ENCODE results near the gene MYO18B. TPM values are rescaled to one million over a fixed set of nuclear protein-coding genes. Genes with fewer than 3 reads are reported as not detected.

MYO18B gene
- total RNA-seq, 2 experiments from 2014 or later: 0.53 to 0.58 TPM

GRCh38 chr22:25739659-25740344 lies 2.2 kb upstream of the MYO18B start:
- DNase-seq (no peak), ATAC-seq (no peak)
- CTCF ChIA-PET: no interaction called here
- POLR2A ChIA-PET: no interaction called here
- intact Hi-C loops (cut with DNase I, micrococcal nuclease): loop anchor here in 1 of 2 experiments (10.0 kb wide), 1 partner anchor 655 kb away; no protein-coding TSS in a partner anchor
- Mint-ChIP-seq H3K4me1 (peaks cover 24% of the 10 kb centered on the region), H3K27ac (peak overlapping the region; percentile 4), H3K36me3 (ENCODE audit: low read depth) (no peaks in the 10 kb centered on the region), H3K9me3 (ENCODE audit: low read depth) (no peaks in the 10 kb centered on the region), H3K4me3 (no peak overlapping the region), H3K27me3 (peaks cover 5% of the 10 kb centered on the region)

DNA sequence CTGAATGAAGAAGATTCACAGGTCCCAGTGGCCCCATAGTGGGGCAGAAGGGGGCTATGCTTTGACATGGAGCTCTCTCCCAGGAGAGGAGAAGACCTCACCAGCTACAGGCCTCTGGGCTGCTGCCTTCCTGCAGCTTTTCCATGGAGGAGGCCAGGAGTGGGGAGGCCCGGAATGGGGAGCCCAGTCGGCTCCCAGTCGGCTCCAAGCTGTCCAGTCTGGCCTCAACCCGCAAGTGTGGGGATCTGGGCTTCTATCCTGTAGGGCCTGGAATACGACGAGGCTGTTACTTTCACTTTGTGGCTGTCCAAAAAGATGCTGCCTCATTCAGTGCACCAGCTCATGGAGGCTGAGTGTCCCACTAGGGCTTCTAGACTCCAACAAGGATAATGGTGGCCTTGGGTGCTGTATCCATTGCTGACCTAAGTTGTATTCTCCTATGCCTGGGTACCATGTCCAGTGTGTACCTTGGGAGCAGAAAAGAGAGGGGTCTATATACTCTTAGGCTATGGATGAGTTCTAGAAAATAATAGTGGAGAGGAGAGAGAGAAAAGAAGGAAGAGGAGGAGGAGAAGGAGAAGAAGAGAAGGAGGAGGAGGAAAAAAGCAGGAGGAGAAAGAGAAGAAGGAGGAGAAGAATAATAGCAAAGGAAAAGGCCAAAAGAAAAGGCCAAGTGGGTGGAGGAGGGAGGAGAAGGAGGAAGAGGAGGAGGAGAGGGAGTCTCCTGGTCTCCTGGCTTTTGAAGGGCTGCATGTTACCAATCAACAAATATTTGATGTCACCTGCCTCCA lies 1.1 kb downstream of the MYO18B start:
- Mint-ChIP-seq H3K36me3 (ENCODE audit: low read depth) (no peaks in the 10 kb centered on the region), H3K27ac (peak overlapping the region; percentile 42), H3K4me1 (peaks cover 16% of the 10 kb centered on the region)

DNA sequence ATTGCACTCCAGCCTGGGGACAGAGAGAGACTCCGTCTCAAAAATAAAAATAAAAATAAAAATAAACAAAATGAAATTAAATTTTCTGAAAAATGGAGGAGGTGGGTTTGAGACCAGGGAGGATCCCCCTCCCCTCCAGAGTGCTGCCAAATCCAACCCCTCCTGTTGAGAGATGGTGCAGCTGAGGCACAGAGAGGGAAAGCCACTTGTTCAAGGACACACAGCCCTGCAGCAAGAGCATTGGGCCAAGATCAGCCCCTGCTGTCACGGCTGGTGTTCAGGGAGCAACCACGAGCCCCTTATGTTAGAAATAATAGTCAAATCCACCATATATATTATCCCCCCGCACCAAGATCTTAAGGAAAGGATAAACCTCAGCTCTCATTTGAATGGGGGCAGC lies 2.7 kb downstream of the MYO18B start:
- ChIA-PET POLR2A (interaction anchor here (0.7 kb wide), 1 partner anchor 30 kb away, joined by 3 read pairs; no protein-coding TSS in a partner anchor), CTCF (interaction anchor here (0.7 to 1.1 kb wide), 2 partner anchors 8 to 293 kb away, joined by 3 to 5 read pairs; no protein-coding TSS in a partner anchor)
- Mint-ChIP-seq H3K4me1 (peaks cover 24% of the 10 kb centered on the region), H3K9me3 (ENCODE audit: low read depth) (no peaks in the 10 kb centered on the region), H3K36me3 (ENCODE audit: low read depth) (no peaks in the 10 kb centered on the region), H3K27ac (no peak overlapping the region), H3K27me3 (peaks cover 5% of the 10 kb centered on the region), H3K4me3 (no peak overlapping the region)
- intact Hi-C loops (cut with DNase I, micrococcal nuclease): loop anchor here in 1 of 2 experiments (5.0 to 10.0 kb wide), 2 partner anchors 257 to 660 kb away; no protein-coding TSS in a partner anchor
- ATAC-seq: no peak
- no peak for DNase-seq

More for the DNA sequence above, 1.1 kb downstream of the MYO18B start:
- ChIA-PET POLR2A (no interaction called here), CTCF (no interaction called here)
- intact Hi-C loops (cut with DNase I, micrococcal nuclease): loop anchor here in 1 of 2 experiments (10.0 kb wide), 1 partner anchor 658 kb away; no protein-coding TSS in a partner anchor
- Mint-ChIP-seq H3K9me3 (ENCODE audit: low read depth) (no peaks in the 10 kb centered on the region), H3K4me3 (no peak overlapping the region), H3K27me3 (peaks cover 4% of the 10 kb centered on the region)
- DNase-seq (no peak), ATAC-seq (no peak)

GRCh38 chr22:25745341-25746011 lies 3.5 kb downstream of the MYO18B start:
- Mint-ChIP-seq H3K27ac (peak overlapping the region; percentile 85), H3K4me1 (peaks cover 32% of the 10 kb centered on the region), H3K9me3 (ENCODE audit: low read depth) (no peaks in the 10 kb centered on the region), H3K27me3 (peaks cover 7% of the 10 kb centered on the region), H3K4me3 (no peak overlapping the region), H3K36me3 (ENCODE audit: low read depth) (no peaks in the 10 kb centered on the region)
- intact Hi-C loops (cut with DNase I, micrococcal nuclease): loop anchor here in 1 of 2 experiments (1.0 to 10.0 kb wide), 3 partner anchors 9 to 661 kb away; no protein-coding TSS in a partner anchor
- ChIA-PET POLR2A (interaction anchor here (0.5 to 0.8 kb wide), 4 partner anchors 20 to 119 kb away, joined by 3 to 4 read pairs (median 3); no protein-coding TSS in a partner anchor), CTCF (interaction anchor here (0.7 to 1.1 kb wide), 2 partner anchors 9 to 292 kb away, joined by 3 to 5 read pairs; no protein-coding TSS in a partner anchor)
- DNase-seq: peak; percentile 56
- no peak for ATAC-seq

DNA sequence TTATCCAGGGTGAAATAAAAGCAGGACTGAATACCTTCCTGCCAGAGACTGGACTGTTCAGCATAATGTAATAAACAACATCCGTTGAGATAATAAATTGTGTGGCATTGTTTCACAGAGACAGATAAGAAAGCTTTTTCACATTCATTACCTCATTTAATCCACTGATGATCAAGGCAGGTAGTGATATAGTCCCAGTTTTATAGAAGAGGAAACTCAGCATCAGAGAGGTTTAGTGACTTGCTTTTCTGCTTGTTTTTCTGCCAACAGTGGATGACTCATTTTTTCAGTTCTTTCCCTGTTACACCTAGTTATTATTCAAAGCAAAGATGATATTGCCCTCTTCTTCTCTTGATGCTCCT lies 4.0 kb downstream of the MYO18B start:
- H3K27me3 Mint-ChIP-seq: peaks cover 9% of the 10 kb centered on the region
- ChIA-PET CTCF (interaction anchor here (1.1 kb wide), 1 partner anchor 9 kb away, joined by 5 read pairs; no protein-coding TSS in a partner anchor), POLR2A (interaction anchor here (0.5 to 0.8 kb wide), 3 partner anchors 21 to 119 kb away, joined by 3 to 4 read pairs (median 3); no protein-coding TSS in a partner anchor)
- ATAC-seq (peak; percentile 64), DNase-seq (no peak)
- no peaks in the 10 kb centered on the region for H3K36me3 Mint-ChIP-seq (ENCODE audit: low read depth)
- H3K9me3 Mint-ChIP-seq (ENCODE audit: low read depth): no peaks in the 10 kb centered on the region
- peak overlapping the region; percentile 85 for H3K27ac Mint-ChIP-seq
- intact Hi-C loops (cut with DNase I, micrococcal nuclease): loop anchor here in 1 of 2 experiments (1.0 to 10.0 kb wide), 3 partner anchors 10 to 661 kb away; no protein-coding TSS in a partner anchor
- H3K4me3 Mint-ChIP-seq: no peak overlapping the region
- H3K4me1 Mint-ChIP-seq: peaks cover 34% of the 10 kb centered on the region

GRCh38 chr22:25747245-25747944 lies 5.4 kb downstream of the MYO18B start:
- DNase-seq (no peak), ATAC-seq (no peak)
- Mint-ChIP-seq H3K27me3 (peaks cover 14% of the 10 kb centered on the region), H3K9me3 (ENCODE audit: low read depth) (no peaks in the 10 kb centered on the region), H3K4me3 (no peak overlapping the region), H3K36me3 (ENCODE audit: low read depth) (no peaks in the 10 kb centered on the region), H3K4me1 (peaks cover 38% of the 10 kb centered on the region), H3K27ac (no peak overlapping the region)
- POLR2A ChIA-PET: interaction anchor here (0.5 kb wide), 1 partner anchor 13 kb away, joined by 8 read pairs; no protein-coding TSS in a partner anchor
- intact Hi-C loops (cut with DNase I, micrococcal nuclease): loop anchor here in 1 of 2 experiments (5.0 to 10.0 kb wide), 2 partner anchors 260 to 663 kb away; no protein-coding TSS in a partner anchor
- CTCF ChIA-PET: interaction anchor here (0.6 kb wide), 1 partner anchor 347 kb away, joined by 3 read pairs; no protein-coding TSS in a partner anchor

DNA sequence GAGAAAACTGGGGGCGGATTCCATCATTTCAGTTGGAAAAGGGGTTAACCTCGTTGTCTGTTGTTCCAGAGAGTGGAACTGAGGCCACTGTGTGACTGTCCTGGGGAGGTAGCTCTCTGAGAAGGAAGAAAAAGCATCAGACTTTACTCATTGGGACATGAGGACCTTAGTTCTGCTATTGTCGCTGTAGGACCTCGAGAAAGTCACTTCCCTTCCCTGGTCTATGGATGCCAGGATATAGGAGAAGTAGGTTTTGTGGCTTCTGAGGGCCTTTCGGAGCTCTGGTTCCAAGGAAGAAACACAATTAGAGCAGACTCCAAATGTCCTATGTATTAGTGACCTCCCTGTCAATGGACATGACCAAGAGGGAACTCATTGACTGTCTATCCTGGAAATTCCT lies 6.2 kb downstream of the MYO18B start:
- intact Hi-C loops (cut with DNase I, micrococcal nuclease): loop anchor here in 1 of 2 experiments (5.0 to 10.0 kb wide), 2 partner anchors 261 to 663 kb away; no protein-coding TSS in a partner anchor
- ChIA-PET CTCF (no interaction called here), POLR2A (no interaction called here)
- ATAC-seq (no peak), DNase-seq (no peak)
- H3K4me1 Mint-ChIP-seq: peaks cover 38% of the 10 kb centered on the region
- H3K27me3 Mint-ChIP-seq: peaks cover 13% of the 10 kb centered on the region
- H3K4me3 Mint-ChIP-seq: no peak overlapping the region
- no peaks in the 10 kb centered on the region for H3K36me3 Mint-ChIP-seq (ENCODE audit: low read depth)
- H3K27ac Mint-ChIP-seq: no peak overlapping the region
- no peaks in the 10 kb centered on the region for H3K9me3 Mint-ChIP-seq (ENCODE audit: low read depth)

GRCh38 chr22:25748704-25749103 lies 6.7 kb downstream of the MYO18B start:
- ChIA-PET CTCF (no interaction called here), POLR2A (no interaction called here)
- DNase-seq (no peak), ATAC-seq (no peak)
- Mint-ChIP-seq H3K9me3 (ENCODE audit: low read depth) (no peaks in the 10 kb centered on the region), H3K27me3 (peaks cover 11% of the 10 kb centered on the region), H3K27ac (peak overlapping the region; percentile 92), H3K36me3 (ENCODE audit: low read depth) (no peaks in the 10 kb centered on the region), H3K4me1 (peaks cover 38% of the 10 kb centered on the region), H3K4me3 (no peak overlapping the region)
- intact Hi-C loops (cut with DNase I, micrococcal nuclease): loop anchor here in 1 of 2 experiments (1.0 to 10.0 kb wide), 3 partner anchors 76 to 664 kb away; no protein-coding TSS in a partner anchor

DNA sequence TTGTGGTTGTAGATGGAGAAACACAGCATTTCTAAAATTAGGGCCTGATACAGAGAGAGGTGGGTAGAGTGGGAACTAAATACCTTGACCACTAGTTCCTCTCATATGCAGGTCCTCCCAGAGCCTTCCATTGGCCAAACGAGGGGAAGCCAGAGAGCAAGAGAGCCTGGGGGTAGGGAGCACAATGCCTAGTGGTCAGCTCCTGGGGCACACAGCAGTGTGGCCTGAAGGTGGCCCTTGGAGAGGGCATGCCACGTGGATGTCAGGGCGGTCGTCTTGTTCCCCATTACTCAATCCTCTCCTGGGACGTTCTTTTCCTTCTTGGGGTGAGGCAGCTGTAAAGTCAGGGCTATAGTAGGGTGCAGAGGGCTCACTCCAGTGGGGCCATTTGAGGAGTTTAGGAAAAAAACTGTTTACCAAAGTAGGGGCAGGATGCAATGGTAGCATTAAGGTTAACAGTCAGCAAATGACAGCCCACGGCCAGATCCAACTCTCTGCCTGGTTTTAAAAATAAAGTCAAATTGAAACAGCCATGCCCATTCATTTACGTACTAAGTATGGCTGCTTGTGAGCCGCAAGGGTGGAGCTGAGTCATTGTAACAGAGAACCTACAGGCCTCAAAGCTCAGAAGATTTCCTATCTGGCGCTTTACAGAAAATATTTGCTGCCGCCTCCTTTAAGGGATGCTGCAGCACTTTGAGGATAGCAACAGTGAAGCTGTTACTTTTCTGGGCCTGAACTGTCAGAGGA lies 7.6 kb downstream of the MYO18B start:
- DNase-seq: peak; percentile 77
- H3K9me3 Mint-ChIP-seq (ENCODE audit: low read depth): no peaks in the 10 kb centered on the region
- H3K4me1 Mint-ChIP-seq: peaks cover 38% of the 10 kb centered on the region
- no peaks in the 10 kb centered on the region for H3K36me3 Mint-ChIP-seq (ENCODE audit: low read depth)
- H3K27ac Mint-ChIP-seq: peak overlapping the region; percentile 92
- peak overlapping the region; percentile 11 for H3K4me3 Mint-ChIP-seq
- CTCF ChIA-PET: no interaction called here
- POLR2A ChIA-PET: interaction anchor here (0.5 kb wide), 1 partner anchor 183 kb away, joined by 3 read pairs; no protein-coding TSS in a partner anchor
- intact Hi-C loops (cut with DNase I, micrococcal nuclease): loop anchor here in 1 of 2 experiments (1.0 to 10.0 kb wide), 5 partner anchors 15 to 665 kb away; no protein-coding TSS in a partner anchor
- ATAC-seq: peak; percentile 89
- H3K27me3 Mint-ChIP-seq: peaks cover 11% of the 10 kb centered on the region
